Measurements from ENCODE around the gene LSM7.
A peak's percentile ranks its signal among the peaks of the same experiment; 100 is the strongest.

The LSM7 gene

DNA sequence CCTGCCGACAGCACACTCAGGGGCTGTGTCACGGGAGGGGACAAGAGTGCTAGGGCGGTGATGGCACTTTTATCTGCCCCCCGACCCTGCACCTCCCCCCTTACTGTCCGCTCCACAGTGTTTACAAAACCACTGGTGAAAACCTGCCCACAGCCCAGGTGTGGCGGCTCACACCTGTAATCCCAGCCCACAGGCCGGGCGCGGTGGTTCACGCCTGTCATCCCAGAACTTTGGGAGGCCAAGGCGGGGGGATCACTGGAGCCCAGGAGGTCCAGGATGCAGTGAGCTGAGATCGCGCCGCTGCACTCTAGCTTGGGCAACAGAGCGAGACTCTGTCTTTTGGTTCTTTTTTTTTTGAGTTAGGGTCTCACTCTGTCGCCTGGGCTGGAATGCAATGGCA is 32.2 kb downstream of the LSM7 start:
- Histone ChIP-seq H3K4me1 (ENCODE audit: control insufficient read depth, insufficient read depth, low read length) (no peaks in the 10 kb centered on the region), H3K27ac (ENCODE audit: insufficient read depth, low read depth, low read length, poor library complexity, severe bottlenecking) (no peak overlapping the region), H3K4me3 (ENCODE audit: insufficient read depth, low read depth, low read length) (no peak overlapping the region), H3K9me3 (ENCODE audit: control insufficient read depth, low read length) (no peaks in the 10 kb centered on the region), H3K27me3 (ENCODE audit: control insufficient read depth, insufficient read depth, low read length, poor library complexity, severe bottlenecking) (peaks cover 50% of the 10 kb centered on the region), H3K36me3 (ENCODE audit: control insufficient read depth, insufficient read depth, low read length) (no peaks in the 10 kb centered on the region)
- WGBS, 2 experiments = 89 to 90% methylated on average over 16 of the region's 16 CpGs

DNA sequence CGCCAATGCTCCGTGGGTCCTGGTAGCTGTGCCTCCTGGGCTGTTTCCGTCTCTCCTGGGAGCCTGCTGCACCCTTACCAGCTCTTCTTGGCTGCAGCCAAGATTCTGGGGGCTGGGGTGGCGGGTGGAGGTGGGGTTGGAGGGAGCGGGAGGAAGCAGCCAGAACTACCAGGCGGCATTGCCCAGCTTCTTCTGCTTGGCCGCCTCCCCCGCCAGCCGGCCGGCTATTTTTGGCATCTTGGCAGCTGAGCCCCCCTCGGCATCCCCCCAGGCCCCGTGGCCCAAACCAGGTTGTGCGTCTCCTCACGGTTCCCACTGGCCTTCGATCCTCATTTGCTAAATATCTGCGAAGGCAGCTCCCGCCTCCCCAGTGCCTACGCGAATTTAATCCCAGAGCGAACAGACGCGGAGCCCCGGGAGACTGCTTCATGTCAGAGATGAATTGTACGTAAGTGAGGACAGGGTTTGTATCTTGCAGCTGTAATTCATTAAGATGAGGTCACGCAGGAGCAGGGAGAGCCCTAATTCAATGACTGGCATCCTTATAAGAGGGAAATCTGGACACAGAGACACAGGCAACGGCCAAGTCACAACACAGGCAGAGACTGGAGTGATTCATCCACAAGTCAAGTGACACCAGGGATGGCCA is 33.6 kb downstream of the LSM7 start:
- no peaks in the 10 kb centered on the region for H3K36me3 ChIP-seq (ENCODE audit: control insufficient read depth, insufficient read depth, low read length)
- WGBS, 2 experiments = 86% methylated on average over 26 of the region's 26 CpGs
- no peak overlapping the region for H3K27ac ChIP-seq (ENCODE audit: insufficient read depth, low read depth, low read length, poor library complexity, severe bottlenecking)
- H3K9me3 ChIP-seq (ENCODE audit: control insufficient read depth, low read length) = no peaks in the 10 kb centered on the region
- no peak overlapping the region for H3K4me3 ChIP-seq (ENCODE audit: insufficient read depth, low read depth, low read length)
- H3K4me1 ChIP-seq (ENCODE audit: control insufficient read depth, insufficient read depth, low read length) = peaks cover 3% of the 10 kb centered on the region
- H3K27me3 ChIP-seq (ENCODE audit: control insufficient read depth, insufficient read depth, low read length, poor library complexity, severe bottlenecking) = peaks cover 63% of the 10 kb centered on the region

DNA sequence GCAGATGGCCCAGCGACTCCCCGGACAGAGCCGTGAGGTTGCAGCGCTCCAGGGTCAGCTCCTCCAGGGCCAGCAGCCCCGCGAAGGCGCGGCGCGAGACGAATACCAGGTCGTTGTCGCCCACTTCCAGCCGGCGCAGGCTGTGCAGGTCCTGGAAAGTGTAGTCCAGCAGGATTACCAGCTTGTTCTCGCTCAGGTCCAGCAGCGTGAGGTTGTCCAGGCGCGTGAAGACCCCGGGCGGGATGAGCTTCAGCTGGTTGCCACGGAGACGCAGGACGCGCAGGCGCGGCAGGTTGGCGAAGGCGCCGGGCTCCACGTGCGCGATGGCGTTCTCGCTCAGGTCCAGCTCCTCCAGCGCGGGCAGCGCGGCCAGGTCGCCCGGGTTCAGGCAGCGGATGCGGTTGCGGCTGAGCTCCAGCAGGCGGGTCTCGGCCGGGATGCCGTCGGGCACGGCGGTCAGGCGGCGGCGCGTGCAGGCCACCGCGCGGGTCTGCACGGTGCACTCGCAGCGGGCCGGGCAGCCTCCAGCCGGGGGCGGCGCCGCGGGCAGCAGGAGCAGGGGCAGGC is 37.1 kb downstream of the LSM7 start:
- Histone ChIP-seq H3K4me3 (ENCODE audit: insufficient read depth, low read depth, low read length) (peak overlapping the region; percentile 22), H3K4me1 (ENCODE audit: control insufficient read depth, insufficient read depth, low read length) (peaks cover 5% of the 10 kb centered on the region), H3K9me3 (ENCODE audit: control insufficient read depth, low read length) (no peaks in the 10 kb centered on the region), H3K36me3 (ENCODE audit: control insufficient read depth, insufficient read depth, low read length) (no peaks in the 10 kb centered on the region), H3K27ac (ENCODE audit: insufficient read depth, low read depth, low read length, poor library complexity, severe bottlenecking) (no peak overlapping the region), H3K27me3 (ENCODE audit: control insufficient read depth, insufficient read depth, low read length, poor library complexity, severe bottlenecking) (peaks cover 98% of the 10 kb centered on the region)
- WGBS, 2 experiments = 2% methylated on average over 67 of the region's 67 CpGs

DNA sequence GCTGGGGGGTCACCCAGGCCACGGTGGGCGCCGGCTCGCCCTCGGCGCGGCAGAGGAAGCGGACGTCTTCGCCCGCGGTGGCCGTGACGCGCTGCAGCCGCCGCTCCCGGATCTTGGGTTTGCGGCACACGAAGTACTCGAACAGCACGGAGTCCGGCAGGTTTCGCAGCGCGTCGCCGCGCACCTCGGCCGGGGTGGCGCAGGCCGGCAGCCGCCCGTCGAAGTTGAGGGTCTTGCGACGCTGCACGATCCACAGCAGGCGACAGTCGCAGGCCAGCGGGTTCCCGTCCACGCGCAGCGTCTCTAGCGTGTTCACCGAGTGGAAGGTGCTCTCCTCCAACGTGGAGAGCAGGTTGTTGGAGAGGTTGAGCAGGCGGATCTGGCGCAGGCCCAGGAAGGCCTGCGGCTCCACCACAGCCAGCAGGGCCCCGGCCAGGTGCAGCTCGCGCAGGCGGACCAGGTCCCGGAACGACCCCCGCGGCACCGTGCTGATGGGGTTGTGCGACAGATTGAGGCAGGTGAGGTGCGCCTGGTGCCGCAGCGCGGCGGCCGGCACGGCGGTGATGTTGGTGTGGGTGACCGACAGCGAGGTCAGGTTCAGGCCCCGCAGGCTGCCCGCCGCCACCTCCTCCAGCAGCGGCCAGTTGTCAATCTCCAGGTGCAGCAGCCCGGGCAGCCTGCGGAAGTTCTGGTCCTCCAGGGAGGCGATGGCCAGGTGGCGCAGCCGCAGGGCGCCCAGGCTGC is 37.8 kb downstream of the LSM7 start:
- no peaks in the 10 kb centered on the region for H3K36me3 ChIP-seq (ENCODE audit: control insufficient read depth, insufficient read depth, low read length)
- peaks cover 99% of the 10 kb centered on the region for H3K27me3 ChIP-seq (ENCODE audit: control insufficient read depth, insufficient read depth, low read length, poor library complexity, severe bottlenecking)
- WGBS, 2 experiments = 6 to 7% methylated on average over 82 of the region's 82 CpGs
- peaks cover 5% of the 10 kb centered on the region for H3K4me1 ChIP-seq (ENCODE audit: control insufficient read depth, insufficient read depth, low read length)
- H3K27ac ChIP-seq (ENCODE audit: insufficient read depth, low read depth, low read length, poor library complexity, severe bottlenecking) = no peak overlapping the region
- H3K9me3 ChIP-seq (ENCODE audit: control insufficient read depth, low read length) = no peaks in the 10 kb centered on the region
- peak overlapping the region; percentile 22 for H3K4me3 ChIP-seq (ENCODE audit: insufficient read depth, low read depth, low read length)

DNA sequence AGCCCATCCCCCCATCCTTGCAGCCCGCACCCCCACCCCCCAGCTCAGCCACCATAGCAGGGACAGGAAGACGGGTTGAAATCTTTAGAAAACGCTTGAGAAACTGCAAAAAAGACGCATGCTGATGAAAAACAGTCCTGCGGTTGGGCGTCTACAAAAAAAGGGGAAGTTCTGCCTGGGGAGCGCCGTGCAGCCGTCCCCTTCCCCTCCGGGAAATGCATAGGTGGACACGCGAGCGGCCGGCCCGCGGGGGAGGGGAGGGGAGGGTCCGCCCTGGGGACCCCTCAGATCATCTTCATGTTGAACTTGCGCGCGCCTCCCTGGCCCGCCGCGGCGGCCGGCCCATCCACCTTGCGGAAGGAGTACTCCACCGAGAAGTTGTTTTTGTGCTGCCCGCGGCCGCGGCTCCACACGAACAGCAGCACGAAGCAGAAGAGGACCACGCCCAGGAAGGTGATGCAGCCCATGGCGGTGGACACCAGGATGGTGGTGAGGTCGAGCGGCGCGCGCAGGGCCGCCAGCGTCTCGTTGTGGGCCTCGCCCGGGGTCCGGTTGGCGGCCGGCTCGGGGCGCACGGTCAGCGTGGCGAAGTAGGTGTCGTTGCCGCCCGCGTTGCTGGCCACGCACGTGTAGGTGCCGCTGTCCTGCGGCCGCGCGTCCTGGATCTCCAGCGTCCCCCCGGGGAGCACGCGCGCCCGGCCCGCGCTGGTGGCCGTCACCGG is 38.5 kb downstream of the LSM7 start:
- 4 to 5% methylated on average over 74 of the region's 74 CpGs for WGBS, 2 experiments
- peaks cover 5% of the 10 kb centered on the region for H3K4me1 ChIP-seq (ENCODE audit: control insufficient read depth, insufficient read depth, low read length)
- H3K9me3 ChIP-seq (ENCODE audit: control insufficient read depth, low read length) = no peaks in the 10 kb centered on the region
- H3K27me3 ChIP-seq (ENCODE audit: control insufficient read depth, insufficient read depth, low read length, poor library complexity, severe bottlenecking) = peaks cover 97% of the 10 kb centered on the region
- H3K36me3 ChIP-seq (ENCODE audit: control insufficient read depth, insufficient read depth, low read length) = no peaks in the 10 kb centered on the region
- no peak overlapping the region for H3K4me3 ChIP-seq (ENCODE audit: insufficient read depth, low read depth, low read length)
- H3K27ac ChIP-seq (ENCODE audit: insufficient read depth, low read depth, low read length, poor library complexity, severe bottlenecking) = no peak overlapping the region

DNA sequence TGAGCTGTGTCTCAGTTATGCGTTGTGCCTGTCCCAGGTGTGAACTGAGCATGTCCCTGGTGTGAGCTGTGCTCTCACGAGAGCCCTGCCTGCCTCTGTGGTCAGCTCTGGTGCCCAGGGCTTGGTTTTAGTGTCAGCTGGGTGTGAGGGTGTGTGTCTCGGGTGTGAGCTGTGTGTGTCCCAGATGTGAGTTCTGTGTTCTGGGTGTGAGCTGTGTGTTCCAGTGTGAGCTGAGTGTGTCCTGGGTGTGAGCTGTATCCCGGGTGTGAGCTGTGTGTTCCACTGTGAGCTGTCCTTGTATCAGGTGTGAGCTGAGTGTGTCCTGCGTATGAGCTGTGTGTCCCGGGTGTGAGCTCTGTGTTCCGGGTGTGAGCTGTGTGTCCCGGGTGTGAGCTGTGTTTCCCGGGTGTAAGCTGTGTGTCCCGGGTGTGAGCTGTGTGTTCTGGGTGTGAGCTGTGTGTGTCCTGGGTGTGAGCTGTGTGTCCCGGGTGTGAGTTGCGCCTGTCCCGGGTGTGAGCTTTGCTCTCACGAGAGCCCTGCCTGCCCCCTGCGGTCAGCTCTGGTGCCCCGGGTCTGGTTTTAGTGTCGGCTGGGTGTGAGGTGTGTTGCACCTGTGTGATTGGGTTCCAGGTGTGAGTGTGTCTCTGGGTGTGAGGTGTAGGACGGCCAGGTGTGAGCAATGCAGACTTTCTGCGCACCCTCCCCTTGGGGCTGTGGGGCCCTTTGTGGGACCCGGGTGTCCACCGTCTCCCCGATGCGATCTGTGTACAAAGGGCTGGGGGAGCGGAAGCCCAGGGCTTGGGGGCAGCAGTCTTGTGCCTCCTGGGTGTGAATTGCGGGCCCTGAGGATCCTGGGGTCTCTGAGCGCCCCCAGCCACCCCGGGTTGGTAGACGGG is 39.3 kb downstream of the LSM7 start:
- Histone ChIP-seq H3K36me3 (ENCODE audit: control insufficient read depth, insufficient read depth, low read length) (no peaks in the 10 kb centered on the region), H3K27ac (ENCODE audit: insufficient read depth, low read depth, low read length, poor library complexity, severe bottlenecking) (no peak overlapping the region), H3K27me3 (ENCODE audit: control insufficient read depth, insufficient read depth, low read length, poor library complexity, severe bottlenecking) (peaks cover 92% of the 10 kb centered on the region), H3K9me3 (ENCODE audit: control insufficient read depth, low read length) (no peaks in the 10 kb centered on the region), H3K4me3 (ENCODE audit: insufficient read depth, low read depth, low read length) (no peak overlapping the region), H3K4me1 (ENCODE audit: control insufficient read depth, insufficient read depth, low read length) (peaks cover 5% of the 10 kb centered on the region)
- WGBS, 2 experiments = 74 to 75% methylated on average over 28 of the region's 28 CpGs

DNA sequence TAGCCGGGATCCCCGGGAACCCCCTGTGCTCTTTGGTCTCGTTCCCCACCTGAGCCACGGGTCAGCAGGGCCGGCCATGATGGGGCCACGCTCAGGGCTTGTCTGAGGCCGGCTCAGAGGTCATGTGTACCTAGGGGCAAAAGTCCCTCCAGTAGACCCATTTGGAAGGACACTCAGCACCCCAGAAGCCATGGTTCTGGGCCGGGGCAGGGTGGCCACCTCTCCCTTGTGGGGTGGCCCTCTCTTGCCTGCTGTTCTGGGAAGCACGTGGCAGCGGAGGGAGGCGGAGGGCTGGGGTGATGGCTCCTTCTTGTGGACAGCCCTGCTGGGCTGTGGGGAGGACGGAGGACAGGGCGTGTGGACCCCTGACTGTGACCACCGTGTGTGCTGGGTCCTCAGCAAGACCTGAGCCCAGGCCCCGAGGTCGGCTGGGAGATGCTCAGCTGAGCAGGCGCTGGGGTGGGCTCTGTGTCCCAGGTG is 40.0 kb downstream of the LSM7 start:
- WGBS, 2 experiments = 89 to 91% methylated on average over 17 of the region's 17 CpGs
- Histone ChIP-seq H3K4me1 (ENCODE audit: control insufficient read depth, insufficient read depth, low read length) (peaks cover 5% of the 10 kb centered on the region), H3K27ac (ENCODE audit: insufficient read depth, low read depth, low read length, poor library complexity, severe bottlenecking) (no peak overlapping the region), H3K36me3 (ENCODE audit: control insufficient read depth, insufficient read depth, low read length) (no peaks in the 10 kb centered on the region), H3K9me3 (ENCODE audit: control insufficient read depth, low read length) (no peaks in the 10 kb centered on the region), H3K4me3 (ENCODE audit: insufficient read depth, low read depth, low read length) (no peak overlapping the region), H3K27me3 (ENCODE audit: control insufficient read depth, insufficient read depth, low read length, poor library complexity, severe bottlenecking) (peaks cover 86% of the 10 kb centered on the region)

DNA sequence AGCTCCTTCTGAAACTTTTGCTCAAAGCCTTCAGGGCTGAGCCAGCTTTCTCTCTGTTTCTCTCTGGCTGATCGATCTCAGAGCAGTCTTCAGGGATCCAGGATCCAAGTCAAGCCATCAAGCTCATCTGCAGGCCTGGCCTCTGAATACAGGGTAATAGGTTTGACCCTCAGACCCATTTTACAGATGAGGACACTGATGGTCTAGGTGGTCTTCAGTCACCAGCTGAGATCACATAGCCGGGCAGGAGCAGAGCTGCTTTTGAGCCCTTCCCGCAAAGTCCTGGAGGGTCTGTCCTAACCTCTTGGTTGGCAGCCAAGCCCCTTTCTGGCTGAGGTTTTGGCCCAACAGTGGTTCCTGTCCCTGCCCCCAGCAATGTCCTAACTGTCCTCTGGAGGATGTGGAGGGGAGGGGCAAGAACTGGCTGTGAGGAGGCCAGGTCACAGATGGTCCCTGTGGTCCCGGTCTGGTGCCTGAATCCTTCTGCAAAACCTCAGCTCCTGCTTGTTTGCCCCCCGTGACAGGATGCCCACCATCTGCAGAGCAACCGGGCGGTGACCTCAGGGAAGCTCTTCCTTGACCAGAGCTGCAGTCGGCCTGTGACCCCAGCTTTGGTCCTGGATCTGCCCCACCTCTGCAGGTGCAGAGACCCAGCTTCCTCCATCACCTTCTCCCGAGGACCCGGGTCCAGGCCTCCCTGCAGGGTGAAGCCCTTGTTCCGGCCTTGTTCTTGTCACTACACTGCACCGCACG is 40.6 kb downstream of the LSM7 start:
- peaks cover 86% of the 10 kb centered on the region for H3K27me3 ChIP-seq (ENCODE audit: control insufficient read depth, insufficient read depth, low read length, poor library complexity, severe bottlenecking)
- 86 to 88% methylated on average over 13 of the region's 13 CpGs for WGBS, 2 experiments
- H3K9me3 ChIP-seq (ENCODE audit: control insufficient read depth, low read length) = no peaks in the 10 kb centered on the region
- H3K4me1 ChIP-seq (ENCODE audit: control insufficient read depth, insufficient read depth, low read length) = peaks cover 5% of the 10 kb centered on the region
- H3K36me3 ChIP-seq (ENCODE audit: control insufficient read depth, insufficient read depth, low read length) = no peaks in the 10 kb centered on the region
- H3K27ac ChIP-seq (ENCODE audit: insufficient read depth, low read depth, low read length, poor library complexity, severe bottlenecking) = no peak overlapping the region
- no peak overlapping the region for H3K4me3 ChIP-seq (ENCODE audit: insufficient read depth, low read depth, low read length)
